H1 (cell line): ENCODE measurements around the gene CEP128. TPM values are rescaled to one million over a fixed set of nuclear protein-coding genes. Genes with fewer than 3 reads are reported as not detected.

Experiments
- CTCF ChIA-PET: fragments of 300-600 bp; sonication (Branson Sonifier 250); formaldehyde crosslinking; loops from one replicate; lab custom pipeline; 2021; ENCODE audit not compliant: partially characterized antibody; lab: Charles Lee
- POLR2A ChIA-PET: fragments of 300-600 bp; sonication (Branson Sonifier 250); formaldehyde crosslinking; loops from one replicate; lab custom pipeline; 2021; ENCODE audit warnings: inconsistent platforms; ENCODE audit not compliant: partially characterized antibody; lab: Charles Lee
- DNase-seq, 2 experiments: peaks; one replicate each; pipeline versions ENCODE4 v3.0.0 to v3.0.0-alpha.2; 2010 to 2022; ENCODE audit warnings: low spot score in 2 of 2, low read depth in 1 of 2, mixed read lengths in 1 of 2
- FAIRE-seq: peaks from 2 replicates; lab custom pipeline; 2011; peaks lifted over from hg19 to GRCh38; lab: Jason Lieb, UNC
- H2AFZ ChIP-seq: 2 replicates; pipeline ENCODE4 v1.8.1; 2012; ENCODE audit warnings: low read length, inconsistent platforms
- H2AK5ac ChIP-seq: 2 replicates; pipeline ENCODE4 v1.6.1; 2013; ENCODE audit warnings: low read depth, low read length
- H2BK120ac ChIP-seq: replicated peaks from 2 replicates; pipeline ENCODE3; 2013; ENCODE audit warnings: low read depth, low read length, inconsistent platforms
- H2BK12ac ChIP-seq: 2 replicates; pipeline ENCODE4 v1.6.1; 2013; ENCODE audit warnings: low read depth, low read length
- H2BK15ac ChIP-seq: 2 replicates; pipeline ENCODE4 v1.6.1; 2013; ENCODE audit warnings: low read length
- H2BK20ac ChIP-seq: 2 replicates; pipeline ENCODE4 v1.6.1; 2013; ENCODE audit warnings: low read length
- H2BK5ac ChIP-seq: 2 replicates; pipeline ENCODE4 v1.6.1; 2013; ENCODE audit warnings: low read depth, low read length
- H3K14ac ChIP-seq: 2 replicates; pipeline ENCODE4 v1.6.1; 2013; ENCODE audit warnings: inconsistent platforms; ENCODE audit not compliant: insufficient read length
- H3K18ac ChIP-seq: 2 replicates; pipeline ENCODE4 v1.6.1; 2013; ENCODE audit warnings: low read length; ENCODE audit errors: extremely low read depth
- H3K23ac ChIP-seq: 2 replicates; pipeline ENCODE4 v1.6.1; 2013; ENCODE audit warnings: inconsistent platforms; ENCODE audit not compliant: insufficient read length
- H3K23me2 ChIP-seq: 2 replicates; pipeline ENCODE4 v1.6.1; 2013; ENCODE audit warnings: low read depth, low read length
- H3K27ac ChIP-seq: 2 replicates; pipeline ENCODE4 v1.6.1; 2011; ENCODE audit warnings: low read depth, low read length, inconsistent platforms
- H3K27me3 ChIP-seq, 4 experiments: replicated peaks in 1 of 4; 1 replicate in 1 of 4; 2 replicates in 3 of 4; pipeline versions ENCODE4 v1.6.1 to v1.8.1; 2011 to 2013; ENCODE audit warnings: low read length in 3 of 4, mild to moderate bottlenecking in 3 of 4, inconsistent platforms in 2 of 4, mixed read lengths in 2 of 4, moderate library complexity in 1 of 4; ENCODE audit not compliant: control insufficient read depth in 3 of 4, insufficient read depth in 3 of 4; ENCODE audit errors: extremely low read depth in 1 of 4
- H3K36me3 ChIP-seq, 4 experiments: 2 replicates each; pipeline versions ENCODE4 v1.6.1 to v1.8.1; 2011 to 2013; ENCODE audit warnings: mild to moderate bottlenecking in 4 of 4, low read length in 3 of 4, moderate library complexity in 2 of 4, control low read depth in 1 of 4, inconsistent platforms in 1 of 4; ENCODE audit not compliant: insufficient read depth in 4 of 4, control insufficient read depth in 2 of 4
- H3K4ac ChIP-seq: replicated peaks from 2 replicates; pipeline ENCODE3; 2013; ENCODE audit warnings: low read length, low read depth, mixed read lengths, inconsistent platforms; ENCODE audit not compliant: insufficient read length
- H3K4me1 ChIP-seq, 4 experiments: replicated peaks in 1 of 4; 1 replicate in 1 of 4; 2 replicates in 3 of 4; pipeline versions ENCODE4 v1.6.1 to v1.8.1; 2011 to 2013; ENCODE audit warnings: low read length in 3 of 4, inconsistent platforms in 2 of 4, mixed read lengths in 1 of 4; ENCODE audit not compliant: insufficient read depth in 4 of 4, control insufficient read depth in 3 of 4
- H3K4me2 ChIP-seq, 2 experiments: 2 replicates each; pipeline versions ENCODE4 v1.6.1 to v1.8.1; 2011 to 2013; ENCODE audit warnings: low read depth in 2 of 2, low read length in 2 of 2, control low read depth in 1 of 2, inconsistent platforms in 1 of 2, mild to moderate bottlenecking in 1 of 2; ENCODE audit not compliant: insufficient read depth in 1 of 2
- H3K4me3 ChIP-seq, 4 experiments: fragments of 200-600, 300-600 bp in 1 of 4; sonication (generic), shearing (Covaris generic), sonication (Bioruptor Twin) in 1 of 4; 2 replicates each; pipeline versions ENCODE4 v1.5.1 to v1.8.1; 2011 to 2016; ENCODE audit warnings: low read length in 4 of 4, low read depth in 3 of 4, control low read depth in 2 of 4, inconsistent platforms in 2 of 4, mild to moderate bottlenecking in 2 of 4, mixed read lengths in 1 of 4, moderate library complexity in 1 of 4; ENCODE audit not compliant: insufficient read depth in 2 of 4; ENCODE audit errors: extremely low read depth in 1 of 4
- H3K56ac ChIP-seq: replicated peaks from 2 replicates; pipeline ENCODE3; 2013; ENCODE audit warnings: low read depth, mild to moderate bottlenecking, mixed read lengths, low read length, inconsistent platforms; ENCODE audit not compliant: insufficient read length
- H3K79me1 ChIP-seq: 2 replicates; pipeline ENCODE4 v1.6.1; 2013; ENCODE audit warnings: low read depth, low read length, control low read depth
- H3K79me2 ChIP-seq, 2 experiments: 2 replicates each; pipeline versions ENCODE4 v1.6.1 to v1.8.1; 2012 to 2013; ENCODE audit warnings: low read length in 2 of 2, mild to moderate bottlenecking in 2 of 2, inconsistent platforms in 1 of 2; ENCODE audit not compliant: insufficient read depth in 2 of 2, control insufficient read depth in 1 of 2
- H3K9ac ChIP-seq, 4 experiments: replicated peaks in 1 of 4; 1 replicate in 1 of 4; 2 replicates in 3 of 4; pipeline versions ENCODE4 v1.6.1 to v1.8.1; 2011 to 2013; ENCODE audit warnings: low read depth in 3 of 4, low read length in 3 of 4, control low read depth in 2 of 4, mild to moderate bottlenecking in 2 of 4, moderate library complexity in 2 of 4, inconsistent platforms in 1 of 4; ENCODE audit errors: extremely low read depth in 1 of 4
- H3K9me3 ChIP-seq, 2 experiments: 2 replicates each; pipeline versions ENCODE4 v1.6.1 to v1.8.1; 2012 to 2013; ENCODE audit warnings: mild to moderate bottlenecking in 2 of 2, moderate library complexity in 2 of 2, control low read depth in 1 of 2, inconsistent platforms in 1 of 2, low read depth in 1 of 2, low read length in 1 of 2, mixed read lengths in 1 of 2; ENCODE audit not compliant: insufficient read depth in 2 of 2
- H4K20me1 ChIP-seq, 2 experiments: replicated peaks in 1 of 2; 2 replicates each; pipeline versions ENCODE3 to v1.8.1; 2011 to 2013; ENCODE audit warnings: inconsistent platforms in 2 of 2, low read length in 2 of 2, mild to moderate bottlenecking in 1 of 2; ENCODE audit not compliant: insufficient read depth in 2 of 2, control insufficient read depth in 1 of 2
- H4K5ac ChIP-seq: 2 replicates; pipeline ENCODE4 v1.6.1; 2013; ENCODE audit warnings: low read length, low read depth, mixed read lengths, inconsistent platforms; ENCODE audit not compliant: insufficient read length
- H4K8ac ChIP-seq: 2 replicates; pipeline ENCODE4 v1.8.0; 2013; ENCODE audit warnings: mild to moderate bottlenecking, moderate library complexity, low read length, inconsistent platforms; ENCODE audit not compliant: insufficient read depth; ENCODE audit errors: extremely low read depth
- H4K91ac ChIP-seq: replicated peaks from 2 replicates; pipeline ENCODE3; 2013; ENCODE audit warnings: low read length, mixed read lengths, inconsistent platforms; ENCODE audit not compliant: insufficient read length
- ATF2 ChIP-seq: IDR thresholded peaks from 2 replicates; pipeline ENCODE4 v1.6.1; 2012; ENCODE audit warnings: low read length, inconsistent platforms
- ATF3 ChIP-seq: IDR thresholded peaks from 2 replicates; pipeline ENCODE4 v1.6.1; 2011; ENCODE audit warnings: low read depth, mild to moderate bottlenecking, low read length; ENCODE audit not compliant: insufficient read depth
- EZH2 ChIP-seq: fragments of 200-600 bp; sonication (generic); IDR thresholded peaks from 2 replicates; pipeline ENCODE4 v1.7.1; 2012; ENCODE audit warnings: low read depth, mild to moderate bottlenecking, moderate library complexity, low read length, inconsistent platforms; ENCODE audit not compliant: severe bottlenecking
- GTF2F1 ChIP-seq: IDR thresholded peaks from 2 replicates; pipeline ENCODE4 v1.6.1; 2012; ENCODE audit warnings: low read depth, low read length, improper control_type of control experiment, borderline replicate concordance
- HDAC2 ChIP-seq, 2 experiments: fragments of 300-600 bp in 1 of 2; sonication (generic) in 1 of 2; IDR thresholded peaks; 2 replicates each; pipeline ENCODE4 v1.6.1; 2011 to 2012; ENCODE audit warnings: low read depth in 2 of 2, low read length in 2 of 2, mild to moderate bottlenecking in 2 of 2, moderate library complexity in 2 of 2, borderline replicate concordance in 1 of 2, inconsistent platforms in 1 of 2
- NANOG ChIP-seq: IDR thresholded peaks from 2 replicates; pipeline ENCODE4 v1.6.1; 2011; ENCODE audit warnings: low read length, low read depth, mild to moderate bottlenecking, inconsistent platforms; ENCODE audit not compliant: insufficient read depth, poor library complexity, severe bottlenecking
- POLR2A ChIP-seq, 2 experiments: IDR thresholded peaks; 1 replicate in 1 of 2; 2 replicates in 1 of 2; pipeline ENCODE4 v1.6.1; 2011; ENCODE audit warnings: low read depth in 2 of 2, low read length in 2 of 2, mild to moderate bottlenecking in 2 of 2; ENCODE audit errors: control extremely low read depth in 1 of 2
- RXRA ChIP-seq: IDR thresholded peaks from 2 replicates; pipeline ENCODE4 v1.6.1; 2011; ENCODE audit warnings: low read depth, mild to moderate bottlenecking, low read length, moderate library complexity; ENCODE audit not compliant: insufficient read depth
- SAP30 ChIP-seq: fragments of 300-600 bp; sonication (generic); IDR thresholded peaks from 2 replicates; pipeline ENCODE4 v1.7.1; 2012; ENCODE audit warnings: low read length, moderate library complexity, mild to moderate bottlenecking, inconsistent platforms; ENCODE audit not compliant: insufficient read depth, insufficient replicate concordance
- SIX5 ChIP-seq: IDR thresholded peaks from 2 replicates; pipeline ENCODE4 v1.6.1; 2011; ENCODE audit warnings: mild to moderate bottlenecking, low read depth, low read length
- TAF1 ChIP-seq: IDR thresholded peaks from 2 replicates; pipeline ENCODE4 v1.6.1; 2011; ENCODE audit warnings: mild to moderate bottlenecking, low read depth, low read length
- WGBS, 2 experiments: shearing (Covaris generic) in 1 of 2; methylation state at CpG; one replicate each; pipeline versions ENCODE4 v1.1.6 to v1.1.7; 2013 to 2015; ENCODE audit warnings: low lambda C conversion rate in 2 of 2, mixed read lengths in 2 of 2, inconsistent platforms in 1 of 2, low coverage in 1 of 2, missing lambda C conversion rate in 1 of 2; ENCODE audit not compliant: insufficient replicate concordance in 2 of 2, insufficient coverage in 1 of 2, insufficient read length in 1 of 2; ENCODE audit errors: extremely low coverage in 1 of 2, missing lambda C conversion rate in 1 of 2; 5-methylcytosine and 5-hydroxymethylcytosine counted together
- polyA plus RNA-seq, 7 experiments: library from polyadenylated mRNA; depleted of rRNA in 3 of 7; stranded (reverse) in 5 of 7; unstranded in 2 of 7; fragments of >200 nt in 5 of 7; fragments of 200-250 nt in 2 of 7; gene quantifications; 1 replicate in 5 of 7; 2 replicates in 1 of 7; 4 replicates in 1 of 7; pipeline versions ENCODE4 v1.2.1 to v1.2.3, GENCODE V29; 2011 to 2013; ENCODE audit warnings: missing spikeins in 2 of 7, mixed read lengths in 2 of 7
- total RNA-seq: library from RNA; stranded (reverse); fragmentation: NEBNext Ultra II Directional; extraction: Animal tissue kit (Norgen Biotek cat#: 25700); gene quantifications from 2 replicates; pipeline ENCODE4 v1.2.1, GENCODE V29; 2021

The CEP128 gene
- total and polyA plus RNA-seq, 2 of the 8 experiments (the other 6 are each of a cell fraction or from before 2014, with no cell fraction given): 1.9 to 17.0 TPM

DNA sequence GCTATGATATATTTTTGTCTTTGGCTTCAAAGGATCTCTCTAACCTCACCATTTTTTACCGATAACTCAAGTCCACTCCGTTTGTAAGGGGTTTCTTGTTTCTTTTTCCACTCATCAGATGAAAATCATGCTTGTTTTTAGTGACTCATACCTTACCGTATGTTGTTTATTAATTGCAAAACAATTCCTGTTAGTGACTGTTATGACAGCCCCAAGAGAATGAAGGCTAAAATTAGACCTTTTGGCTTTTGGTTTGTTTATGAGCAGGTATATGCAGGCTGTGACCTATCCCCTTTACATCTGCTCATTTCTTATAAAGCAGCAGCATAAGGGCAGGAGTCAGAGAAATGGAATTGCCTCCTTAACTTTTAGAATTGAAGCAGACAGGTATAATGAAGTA, 319.8 kb downstream of the CEP128 start:
- Histone ChIP-seq H3K56ac (no peak overlapping the region), H3K79me1 (no peaks in the 10 kb centered on the region), H2BK20ac (no peak overlapping the region), H2BK120ac (no peak overlapping the region), H3K79me2 (no peaks in the 10 kb centered on the region), H4K91ac (no peak overlapping the region), H3K23me2 (no peaks in the 10 kb centered on the region), H3K4me2 (no peak overlapping the region), H3K27ac (no peak overlapping the region), H3K9me3 (no peaks in the 10 kb centered on the region), H3K27me3 (no peaks in the 10 kb centered on the region), H4K8ac (no peak overlapping the region), H3K36me3 (no peaks in the 10 kb centered on the region), H2AK5ac (no peak overlapping the region), H2BK5ac (no peak overlapping the region), H3K14ac (no peak overlapping the region), H2BK12ac (no peak overlapping the region), H3K9ac (no peak overlapping the region), H2BK15ac (no peak overlapping the region), H3K4me3 (no peak overlapping the region), H3K4me1 (no peaks in the 10 kb centered on the region), H3K4ac (no peak overlapping the region), H4K5ac (no peak overlapping the region), H2AFZ (no peak overlapping the region), H3K23ac (no peak overlapping the region), H4K20me1 (no peaks in the 10 kb centered on the region), H3K18ac (no peak overlapping the region)
- CTCF ChIA-PET: interaction anchor here (1.1 kb wide), 1 partner anchor 130 kb away, joined by 4 read pairs; no protein-coding TSS in a partner anchor
- DNase-seq (no peak), FAIRE-seq (no peak)
- POLR2A ChIA-PET: no interaction called here
- whole genome bisulfite sequencing, 2 experiments: 93% methylated on average over 3 of the region's 3 CpGs; no CpG with 5 or more reads in 1 of the 2 experiments
- no peak for TF ChIP-seq SAP30
- TF ChIP-seq EZH2: no peak
- TF ChIP-seq ATF2: no peak
- TF ChIP-seq POLR2A (IDR thresholded peaks at IDR 0.05; ENCODE audit: control extremely low read depth in 1 of 2, low read depth in 2 of 2, low read length in 2 of 2): no peak
- TF ChIP-seq TAF1: no peak
- no peak for TF ChIP-seq NANOG
- TF ChIP-seq GTF2F1: no peak
- TF ChIP-seq SIX5: no peak
- no peak for TF ChIP-seq RXRA
- TF ChIP-seq HDAC2 (IDR thresholded peaks at IDR 0.05; ENCODE audit: borderline replicate concordance in 1 of 2, low read depth in 2 of 2, low read length in 2 of 2): no peak
- no peak for TF ChIP-seq ATF3
